Upper lobe of right lung (tissue), 1 donor: Measurements from ENCODE around the gene PAPPA2. TPM values are rescaled to one million over a fixed set of nuclear protein-coding genes. Genes with fewer than 3 reads are reported as not detected.

Experiments used
- ATAC-seq: fragments of 200-7000 bp; cut with Tn5 transposase; one replicate; pipeline ENCODE4 v1.9.1; 2020; ENCODE audit warnings: mild to moderate bottlenecking, moderate library complexity
- DNase-seq: peaks from one replicate; pipeline ENCODE4 v3.0.0-alpha.2; 2020
- H3K27ac ChIP-seq: fragments of 200-600 bp; one replicate; pipeline ENCODE4 v1.8.0; 2022
- H3K27me3 ChIP-seq: fragments of 200-600 bp; one replicate; pipeline ENCODE4 v1.8.0; 2022; ENCODE audit warnings: mild to moderate bottlenecking
- H3K36me3 ChIP-seq: fragments of 200-600 bp; one replicate; pipeline ENCODE4 v1.8.0; 2022
- H3K4me1 ChIP-seq: fragments of 200-600 bp; one replicate; pipeline ENCODE4 v1.8.0; 2022
- H3K4me3 ChIP-seq: fragments of 200-600 bp; one replicate; pipeline ENCODE4 v1.8.0; 2022; ENCODE audit warnings: mild to moderate bottlenecking
- H3K9me3 ChIP-seq: fragments of 200-600 bp; one replicate; pipeline ENCODE4 v1.8.0; 2022
- intact Hi-C: fragments of 100-400 bp; cut with DNase I; formaldehyde crosslinking; loops from one replicate; pipeline ENCODE4 v1.11.0; 2022
- total RNA-seq: library from RNA; stranded (reverse); fragmentation: NEBNext Ultra II Directional; extraction: Animal tissue kit (Norgen Biotek cat#: 25700); gene quantifications from one replicate; pipeline ENCODE4 v1.2.1, GENCODE V29; 2021
- TF ChIP-seq, protein P1 (sequence below): fragments of 200-600 bp; IDR thresholded peaks from one replicate; pipeline ENCODE4 v1.8.0; 2022; ENCODE audit warnings: antibody characterized with exemption
- donor health status: DM: no; HTN: yes; CAD: no; lungs with severe emphysema.

PAPPA2 gene
- total RNA-seq, 1 donor from 2014 or later = 0.17 TPM

- TF ChIP-seq, protein P1, sequence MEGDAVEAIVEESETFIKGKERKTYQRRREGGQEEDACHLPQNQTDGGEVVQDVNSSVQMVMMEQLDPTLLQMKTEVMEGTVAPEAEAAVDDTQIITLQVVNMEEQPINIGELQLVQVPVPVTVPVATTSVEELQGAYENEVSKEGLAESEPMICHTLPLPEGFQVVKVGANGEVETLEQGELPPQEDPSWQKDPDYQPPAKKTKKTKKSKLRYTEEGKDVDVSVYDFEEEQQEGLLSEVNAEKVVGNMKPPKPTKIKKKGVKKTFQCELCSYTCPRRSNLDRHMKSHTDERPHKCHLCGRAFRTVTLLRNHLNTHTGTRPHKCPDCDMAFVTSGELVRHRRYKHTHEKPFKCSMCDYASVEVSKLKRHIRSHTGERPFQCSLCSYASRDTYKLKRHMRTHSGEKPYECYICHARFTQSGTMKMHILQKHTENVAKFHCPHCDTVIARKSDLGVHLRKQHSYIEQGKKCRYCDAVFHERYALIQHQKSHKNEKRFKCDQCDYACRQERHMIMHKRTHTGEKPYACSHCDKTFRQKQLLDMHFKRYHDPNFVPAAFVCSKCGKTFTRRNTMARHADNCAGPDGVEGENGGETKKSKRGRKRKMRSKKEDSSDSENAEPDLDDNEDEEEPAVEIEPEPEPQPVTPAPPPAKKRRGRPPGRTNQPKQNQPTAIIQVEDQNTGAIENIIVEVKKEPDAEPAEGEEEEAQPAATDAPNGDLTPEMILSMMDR = no peak
- H3K27me3 ChIP-seq = no peaks in the 10 kb centered on the region
- no peaks in the 10 kb centered on the region for H3K36me3 ChIP-seq
- ATAC-seq = no peak
- no peak overlapping the region for H3K27ac ChIP-seq
- no peaks in the 10 kb centered on the region for H3K9me3 ChIP-seq
- no peaks in the 10 kb centered on the region for H3K4me1 ChIP-seq
- DNase-seq = no peak
- no peak overlapping the region for H3K4me3 ChIP-seq
- intact Hi-C loops = no loop called here
These were observed 6.2 kb upstream of the PAPPA2 start for GRCh38 chr1:176456795-176457194.

- no peak for DNase-seq
- intact Hi-C loops = no loop called here
- Histone ChIP-seq H3K27ac (no peak overlapping the region), H3K9me3 (no peaks in the 10 kb centered on the region), H3K4me1 (no peaks in the 10 kb centered on the region), H3K4me3 (no peak overlapping the region), H3K27me3 (no peaks in the 10 kb centered on the region), H3K36me3 (no peaks in the 10 kb centered on the region)
- TF ChIP-seq, protein P1 = no peak
- no peak for ATAC-seq
These were observed 2.2 kb upstream of the PAPPA2 start for GRCh38 chr1:176460544-176461336.

- TF ChIP-seq, protein P1 = no peak
- intact Hi-C loops = no loop called here
- ATAC-seq (no peak), DNase-seq (no peak)
- no peaks in the 10 kb centered on the region for H3K9me3 ChIP-seq
- no peak overlapping the region for H3K4me3 ChIP-seq
- no peaks in the 10 kb centered on the region for H3K36me3 ChIP-seq
- H3K4me1 ChIP-seq = no peaks in the 10 kb centered on the region
- H3K27ac ChIP-seq = no peak overlapping the region
- no peaks in the 10 kb centered on the region for H3K27me3 ChIP-seq
These were observed 1.4 kb upstream of the PAPPA2 start for GRCh38 chr1:176461576-176461975.

- no peaks in the 10 kb centered on the region for H3K9me3 ChIP-seq
- no peak for ATAC-seq
- no peaks in the 10 kb centered on the region for H3K27me3 ChIP-seq
- H3K4me1 ChIP-seq = no peaks in the 10 kb centered on the region
- intact Hi-C loops = no loop called here
- no peaks in the 10 kb centered on the region for H3K36me3 ChIP-seq
- no peak overlapping the region for H3K27ac ChIP-seq
- no peak for DNase-seq
- H3K4me3 ChIP-seq = no peak overlapping the region
- TF ChIP-seq, protein P1 = no peak
These were observed 3.5 kb downstream of the PAPPA2 start for GRCh38 chr1:176466514-176466913.

DNA sequence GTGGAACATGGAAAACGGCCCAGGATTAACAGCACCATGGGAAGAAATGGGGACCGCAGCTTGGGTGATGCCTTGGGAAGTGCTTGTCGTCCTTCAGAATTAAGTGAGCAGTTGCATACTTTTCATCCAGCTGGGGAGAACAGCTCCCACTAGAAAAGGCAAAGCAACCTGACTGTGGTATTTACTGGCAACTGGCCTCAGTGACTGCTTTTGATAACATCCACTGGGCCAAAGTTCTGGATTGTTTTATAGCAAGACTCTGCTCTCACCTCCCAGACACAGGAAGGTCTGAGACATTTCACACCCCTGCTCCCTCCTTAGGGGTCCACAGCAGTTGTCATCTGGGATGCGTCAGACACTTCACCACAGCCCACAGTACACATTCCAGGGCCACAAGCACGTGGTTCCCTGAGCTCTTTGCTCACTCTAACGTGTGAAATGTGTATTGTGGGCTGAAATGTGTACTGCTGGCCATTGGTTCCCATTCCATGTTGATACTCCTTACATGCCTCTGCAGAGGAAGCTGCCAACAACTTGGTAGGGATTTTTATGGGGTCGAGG, 6.6 kb downstream of the PAPPA2 start:
- Histone ChIP-seq H3K4me1 (no peaks in the 10 kb centered on the region), H3K36me3 (no peaks in the 10 kb centered on the region), H3K27me3 (no peaks in the 10 kb centered on the region), H3K27ac (no peak overlapping the region), H3K4me3 (no peak overlapping the region), H3K9me3 (no peaks in the 10 kb centered on the region)
- no peak for DNase-seq
- no peak for ATAC-seq
- TF ChIP-seq, protein P1 = no peak
- intact Hi-C loops = no loop called here
